Right renal pelvis (tissue), 4 donors: Measurements from ENCODE around the gene CBX2. TPM values are rescaled to one million over a fixed set of nuclear protein-coding genes. Genes with fewer than 3 reads are reported as not detected.
"Not testable (repeated sequence)": the region's sequence is repeated elsewhere in the genome, so short reads cannot be mapped to it uniquely, and the experiment has no call there.

ENCODE experiments used
- DNase-seq, 4 donors: peaks; one replicate each; pipeline ENCODE4 v3.0.0-alpha.2; 2013; ENCODE audit warnings: low read depth in 4 of 4, low spot score in 3 of 4, missing footprints in 1 of 4
- polyA plus RNA-seq, 4 donors: library from polyadenylated mRNA; unstranded; fragments of 120-200 nt; gene quantifications; one replicate each; pipeline ENCODE4 v1.2.1, GENCODE V29; 2013; ENCODE audit not compliant: insufficient read length in 4 of 4

CBX2 gene
- polyA plus RNA-seq, 4 donors = 20.8 to 28.1 (median 24.5) TPM

- DNase-seq = no peak
Measured at GRCh38 chr17:79765708-79766107, 12.2 kb upstream of the CBX2 start.

- DNase-seq = no peak
Measured at GRCh38 chr17:79769570-79770506, 8.1 kb upstream of the CBX2 start.

GRCh38 chr17:79771276-79771675 lies 6.7 kb upstream of the CBX2 start:
- DNase-seq = no peak

- DNase-seq = not testable (repeated sequence)
Measured at GRCh38 chr17:79772726-79773125, 5.2 kb upstream of the CBX2 start.

- no peak for DNase-seq
Measured at GRCh38 chr17:79774561-79774975, 3.4 kb upstream of the CBX2 start.

- no peak for DNase-seq
Measured at GRCh38 chr17:79775632-79776031, 2.3 kb upstream of the CBX2 start.

- DNase-seq = peak in 1 of 4 donors; percentile 13
Measured at GRCh38 chr17:79776376-79777119, 1.4 kb upstream of the CBX2 start.

- no peak for DNase-seq
Measured at GRCh38 chr17:79777120-79777893, 641 bp upstream of the CBX2 start.

- no peak for DNase-seq
Measured at GRCh38 chr17:79778504-79779083, 646 bp downstream of the CBX2 start.

- DNase-seq = no peak
Measured at GRCh38 chr17:79779084-79779529, 1.2 kb downstream of the CBX2 start.

GRCh38 chr17:79779661-79780365 lies 1.9 kb downstream of the CBX2 start:
- no peak for DNase-seq

GRCh38 chr17:79781012-79781650 lies 3.2 kb downstream of the CBX2 start:
- DNase-seq = no peak

- DNase-seq = no peak
Measured at GRCh38 chr17:79781736-79782575, 4.0 kb downstream of the CBX2 start.

- no peak for DNase-seq
Measured at GRCh38 chr17:79783891-79784290, 5.9 kb downstream of the CBX2 start.

GRCh38 chr17:79784353-79785016 lies 6.5 kb downstream of the CBX2 start:
- DNase-seq = no peak

GRCh38 chr17:79785017-79785899 lies 7.3 kb downstream of the CBX2 start:
- DNase-seq = no peak
